Uterus (tissue), 2 donors: Measurements from ENCODE around the gene PEAR1.

Source experiments
- POLR2A ChIP-seq, 2 donors: fragments of 450-650 bp; IDR thresholded peaks; one replicate each; pipeline ENCODE4 v1.6.1; 2016; ENCODE audit warnings: antibody characterized with exemption in 2 of 2, mild to moderate bottlenecking in 1 of 2, moderate library complexity in 1 of 2
- TF ChIP-seq, protein P1 (sequence below), 4 experiments: fragments of 200-600 bp in 2 of 4; fragments of 450-650 bp in 2 of 4; sonication (generic) in 2 of 4; IDR thresholded peaks; one replicate each; pipeline ENCODE4 v1.5.1; 2016 to 2019; ENCODE audit warnings: antibody characterized with exemption in 4 of 4, mild to moderate bottlenecking in 2 of 4, moderate library complexity in 1 of 4

DNA sequence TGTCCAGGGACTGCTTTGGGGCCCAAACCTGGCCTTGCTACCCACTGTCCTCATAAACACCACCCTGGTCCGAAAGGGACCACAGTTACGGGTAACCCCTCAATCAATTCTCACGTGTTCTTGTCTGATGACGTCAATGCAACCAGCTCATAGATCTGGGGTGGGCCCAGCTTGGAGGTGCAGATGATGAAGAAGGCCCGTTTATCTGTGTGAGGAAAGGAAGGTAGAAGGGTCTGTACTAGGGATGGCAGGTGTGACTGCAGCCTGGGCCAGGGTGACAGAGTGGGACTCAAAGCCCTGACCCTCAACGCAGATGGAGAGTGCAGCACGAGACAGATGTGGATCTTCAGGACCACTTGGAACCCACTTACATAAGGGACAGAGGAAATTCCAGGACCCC, 49.1 kb downstream of the PEAR1 start:
- TF ChIP-seq, protein P1, sequence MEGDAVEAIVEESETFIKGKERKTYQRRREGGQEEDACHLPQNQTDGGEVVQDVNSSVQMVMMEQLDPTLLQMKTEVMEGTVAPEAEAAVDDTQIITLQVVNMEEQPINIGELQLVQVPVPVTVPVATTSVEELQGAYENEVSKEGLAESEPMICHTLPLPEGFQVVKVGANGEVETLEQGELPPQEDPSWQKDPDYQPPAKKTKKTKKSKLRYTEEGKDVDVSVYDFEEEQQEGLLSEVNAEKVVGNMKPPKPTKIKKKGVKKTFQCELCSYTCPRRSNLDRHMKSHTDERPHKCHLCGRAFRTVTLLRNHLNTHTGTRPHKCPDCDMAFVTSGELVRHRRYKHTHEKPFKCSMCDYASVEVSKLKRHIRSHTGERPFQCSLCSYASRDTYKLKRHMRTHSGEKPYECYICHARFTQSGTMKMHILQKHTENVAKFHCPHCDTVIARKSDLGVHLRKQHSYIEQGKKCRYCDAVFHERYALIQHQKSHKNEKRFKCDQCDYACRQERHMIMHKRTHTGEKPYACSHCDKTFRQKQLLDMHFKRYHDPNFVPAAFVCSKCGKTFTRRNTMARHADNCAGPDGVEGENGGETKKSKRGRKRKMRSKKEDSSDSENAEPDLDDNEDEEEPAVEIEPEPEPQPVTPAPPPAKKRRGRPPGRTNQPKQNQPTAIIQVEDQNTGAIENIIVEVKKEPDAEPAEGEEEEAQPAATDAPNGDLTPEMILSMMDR (IDR thresholded peaks at IDR 0.05): no peak
- TF ChIP-seq POLR2A (IDR thresholded peaks at IDR 0.05): no peak
